ENCODE results near the gene ELP5. TPM values are rescaled to one million over a fixed set of nuclear protein-coding genes. Genes with fewer than 3 reads are reported as not detected.

The ELP5 gene
- total RNA-seq, 2 donors from 2014 or later, result 10.2 to 16.3 TPM

DNA sequence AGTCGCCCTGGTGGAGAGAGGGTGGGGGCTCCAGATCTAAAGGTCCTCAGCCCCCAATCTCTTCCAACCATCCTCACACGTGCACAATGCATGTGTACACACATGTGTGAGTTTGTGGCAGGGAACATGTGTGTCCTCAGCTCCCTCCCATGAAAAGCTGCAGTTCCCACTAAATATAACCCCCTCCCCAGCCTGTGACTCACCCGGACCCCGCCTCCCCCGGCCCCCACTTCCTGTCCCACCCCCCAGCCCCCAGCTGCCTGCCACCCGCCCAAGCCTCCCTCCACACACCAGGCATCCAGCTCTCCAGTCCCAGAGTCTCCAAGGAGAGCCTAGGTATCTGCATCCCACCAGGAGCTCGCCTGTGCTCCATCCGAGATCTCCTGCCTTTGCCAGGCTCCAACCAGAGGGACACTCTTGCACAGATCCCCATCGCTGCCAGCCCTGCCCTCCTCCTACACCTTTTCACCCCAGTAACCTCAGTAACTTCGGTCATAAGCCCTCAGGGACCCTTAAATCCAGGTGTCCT, 36.3 kb upstream of the ELP5 start:
- intact Hi-C loops (cut with DNase I), result no loop called here
- DNase-seq (no peak), ATAC-seq (no peak)
- no peak for TF ChIP-seq POLR2A (IDR thresholded peaks at IDR 0.05)
- TF ChIP-seq, protein P1, sequence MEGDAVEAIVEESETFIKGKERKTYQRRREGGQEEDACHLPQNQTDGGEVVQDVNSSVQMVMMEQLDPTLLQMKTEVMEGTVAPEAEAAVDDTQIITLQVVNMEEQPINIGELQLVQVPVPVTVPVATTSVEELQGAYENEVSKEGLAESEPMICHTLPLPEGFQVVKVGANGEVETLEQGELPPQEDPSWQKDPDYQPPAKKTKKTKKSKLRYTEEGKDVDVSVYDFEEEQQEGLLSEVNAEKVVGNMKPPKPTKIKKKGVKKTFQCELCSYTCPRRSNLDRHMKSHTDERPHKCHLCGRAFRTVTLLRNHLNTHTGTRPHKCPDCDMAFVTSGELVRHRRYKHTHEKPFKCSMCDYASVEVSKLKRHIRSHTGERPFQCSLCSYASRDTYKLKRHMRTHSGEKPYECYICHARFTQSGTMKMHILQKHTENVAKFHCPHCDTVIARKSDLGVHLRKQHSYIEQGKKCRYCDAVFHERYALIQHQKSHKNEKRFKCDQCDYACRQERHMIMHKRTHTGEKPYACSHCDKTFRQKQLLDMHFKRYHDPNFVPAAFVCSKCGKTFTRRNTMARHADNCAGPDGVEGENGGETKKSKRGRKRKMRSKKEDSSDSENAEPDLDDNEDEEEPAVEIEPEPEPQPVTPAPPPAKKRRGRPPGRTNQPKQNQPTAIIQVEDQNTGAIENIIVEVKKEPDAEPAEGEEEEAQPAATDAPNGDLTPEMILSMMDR (IDR thresholded peaks at IDR 0.05), result no peak
- H3K27me3 ChIP-seq, result no peaks in the 10 kb centered on the region
- no peaks in the 10 kb centered on the region for H3K9me3 ChIP-seq
- H3K27ac ChIP-seq, result peak overlapping the region in 3 of 4 donors; percentile 16 to 76 (median 76)
- peaks cover 49% of the 10 kb centered on the region for H3K4me1 ChIP-seq
- no peaks in the 10 kb centered on the region for H3K36me3 ChIP-seq (replicated peaks in 1 of 2; ENCODE audit: insufficient read depth in 1 of 2, low read depth in 2 of 2)
- H3K4me3 ChIP-seq, result no peak overlapping the region
- WGBS, 2 donors, result 19 to 34% methylated on average over 6 to 10 of the region's 10 CpGs

DNA sequence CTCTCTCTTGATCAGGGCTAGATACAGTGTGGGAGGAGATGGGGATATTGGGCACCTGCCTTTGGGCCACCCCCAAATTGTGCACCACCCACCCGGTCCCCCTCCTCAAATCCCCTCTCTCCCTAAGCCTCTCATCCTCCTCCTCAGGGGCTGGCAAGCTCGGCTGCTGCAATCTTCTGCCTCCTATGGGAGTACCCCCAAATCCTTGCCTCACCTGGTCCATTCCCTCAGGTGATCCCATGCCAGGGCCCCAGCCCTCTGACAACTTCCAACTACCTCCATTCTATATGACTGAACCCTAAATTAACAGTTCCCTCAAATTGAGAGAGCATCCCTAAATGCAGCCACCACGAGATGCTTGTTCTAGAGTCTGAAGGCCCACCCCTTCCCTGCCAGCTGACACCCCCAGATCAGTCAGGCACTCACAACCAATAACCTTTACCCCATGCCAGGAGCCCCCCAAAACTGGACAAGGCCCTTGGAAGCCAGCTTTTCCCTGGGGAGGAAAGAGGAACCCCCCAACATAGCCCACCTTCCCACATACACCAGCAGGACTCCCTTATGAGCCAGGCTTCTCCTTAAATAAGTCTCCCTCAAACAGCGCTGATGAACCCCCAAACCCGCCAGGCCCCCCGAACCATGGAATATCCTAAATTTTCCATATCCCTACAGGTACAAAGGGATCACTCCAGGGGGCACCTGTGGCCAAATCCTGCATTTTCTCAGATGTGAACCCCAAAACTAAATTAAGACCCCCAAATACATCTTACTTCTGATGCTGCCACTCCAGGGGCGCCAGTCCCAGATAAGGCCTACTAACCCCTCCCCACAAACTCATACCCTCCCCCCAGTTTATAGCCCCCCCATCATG, 35.5 kb upstream of the ELP5 start:
- no peaks in the 10 kb centered on the region for H3K36me3 ChIP-seq (replicated peaks in 1 of 2; ENCODE audit: insufficient read depth in 1 of 2, low read depth in 2 of 2)
- 35 to 46% methylated on average over 7 of the region's 7 CpGs for WGBS, 2 donors
- peak overlapping the region in 2 of 4 donors; percentile 39 to 53 for H3K27ac ChIP-seq
- H3K9me3 ChIP-seq, result no peaks in the 10 kb centered on the region
- DNase-seq (no peak), ATAC-seq (no peak)
- peaks cover 57% of the 10 kb centered on the region for H3K4me1 ChIP-seq
- intact Hi-C loops (cut with DNase I), result no loop called here
- no peak overlapping the region for H3K4me3 ChIP-seq
- no peaks in the 10 kb centered on the region for H3K27me3 ChIP-seq
- TF ChIP-seq, protein P1 (IDR thresholded peaks at IDR 0.05), result no peak
- TF ChIP-seq POLR2A (IDR thresholded peaks at IDR 0.05), result no peak

DNA sequence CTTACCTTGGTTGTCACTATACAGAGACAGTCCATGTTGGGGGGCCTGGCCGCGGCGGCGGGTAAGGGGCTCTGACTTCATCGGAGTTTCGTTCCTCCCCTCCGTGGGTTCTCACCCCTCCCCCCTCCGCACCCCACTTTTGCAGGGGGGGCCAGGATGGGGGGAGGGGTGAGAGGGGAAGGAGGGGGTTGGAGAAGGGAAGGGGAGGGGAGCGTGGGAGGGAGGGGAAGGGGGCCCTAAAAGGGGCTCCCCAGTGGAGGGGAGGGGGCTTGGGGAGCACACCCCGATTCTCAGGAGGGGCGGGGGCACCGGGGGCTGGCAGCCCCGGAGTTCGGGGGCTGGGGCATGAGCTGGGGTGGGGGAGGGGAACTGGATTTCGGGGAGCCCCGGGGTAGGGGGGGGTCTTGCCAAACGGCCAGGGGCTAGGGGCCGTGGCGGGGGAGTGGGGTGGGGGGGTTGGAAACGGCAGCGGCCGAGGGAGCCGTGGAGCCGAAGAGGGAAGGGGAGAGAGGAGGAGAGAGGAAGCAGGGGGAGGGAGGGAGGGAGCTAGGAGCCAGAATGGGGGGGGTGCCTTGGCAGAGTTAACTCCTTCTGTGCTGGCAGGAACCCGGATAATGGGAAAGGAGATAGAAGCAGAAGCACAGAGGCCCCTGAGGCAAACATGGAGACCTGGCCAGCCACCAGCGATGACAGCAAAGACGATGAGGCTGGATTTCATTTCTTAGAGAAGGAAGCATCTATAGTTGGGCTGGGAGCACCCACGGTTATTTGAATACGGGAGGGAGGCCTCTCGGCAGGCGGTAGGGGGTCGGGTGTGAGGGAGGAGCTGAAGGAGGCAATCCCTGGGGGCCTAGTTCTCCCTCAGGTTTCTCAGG, 34.7 kb upstream of the ELP5 start:
- H3K9me3 ChIP-seq, result no peaks in the 10 kb centered on the region
- H3K4me3 ChIP-seq, result no peak overlapping the region
- no peaks in the 10 kb centered on the region for H3K27me3 ChIP-seq
- no peaks in the 10 kb centered on the region for H3K36me3 ChIP-seq (replicated peaks in 1 of 2; ENCODE audit: insufficient read depth in 1 of 2, low read depth in 2 of 2)
- WGBS, 2 donors, result 7 to 12% methylated on average over 22 to 27 of the region's 32 CpGs
- DNase-seq (peak in 3 of 4 donors; percentile 52 to 64 (median 63)), ATAC-seq (no peak)
- peak overlapping the region in 3 of 4 donors; percentile 37 to 53 (median 39) for H3K27ac ChIP-seq
- TF ChIP-seq, protein P1 (IDR thresholded peaks at IDR 0.05), result no peak
- no peak for TF ChIP-seq POLR2A (IDR thresholded peaks at IDR 0.05)
- peaks cover 66% of the 10 kb centered on the region for H3K4me1 ChIP-seq
- intact Hi-C loops (cut with DNase I), result no loop called here

GRCh38 chr17:7218166-7218565, 33.8 kb upstream of the ELP5 start:
- H3K9me3 ChIP-seq, result no peaks in the 10 kb centered on the region
- ATAC-seq, result no peak
- H3K27ac ChIP-seq, result no peak overlapping the region
- TF ChIP-seq, protein P1 (IDR thresholded peaks at IDR 0.05), result no peak
- no peak for TF ChIP-seq POLR2A (IDR thresholded peaks at IDR 0.05)
- WGBS, 2 donors, result 63 to 73% methylated on average over 2 to 5 of the region's 6 CpGs
- H3K27me3 ChIP-seq, result no peaks in the 10 kb centered on the region
- H3K4me3 ChIP-seq, result no peak overlapping the region
- H3K36me3 ChIP-seq (replicated peaks in 1 of 2; ENCODE audit: insufficient read depth in 1 of 2, low read depth in 2 of 2), result peaks cover 0 to 7% of the 10 kb centered on the region in 2 donors
- DNase-seq, result no peak
- intact Hi-C loops (cut with DNase I), result no loop called here
- peaks cover 74% of the 10 kb centered on the region for H3K4me1 ChIP-seq

Measured in body of pancreas (tissue), 4 donors.